ENCODE measurements around the gene NBPF3.

- TF ChIP-seq CTCF (IDR thresholded peaks at IDR 0.05; ENCODE audit: low read depth, low read length, missing input control) = no peak
- no peak for TF ChIP-seq RAD21 (IDR thresholded peaks at IDR 0.05)
- TF ChIP-seq ATF3 (IDR thresholded peaks at IDR 0.05) = no peak
- TF ChIP-seq GABPA (IDR thresholded peaks at IDR 0.05 in 1 of 2, conservative IDR thresholded peaks at IDR 0.05 in 1 of 2) = no peak
- no peak for TF ChIP-seq TAF1 (conservative IDR thresholded peaks at IDR 0.05)
These were observed 84.3 kb downstream of the NBPF3 start for GRCh38 chr1:21524220-21524619.
